Kidney (tissue), 14 donors: ENCODE results near the gene PWWP2B. TPM values are rescaled to one million over a fixed set of nuclear protein-coding genes. Genes with fewer than 3 reads are reported as not detected.
A peak's percentile ranks its signal among the peaks of the same experiment; 100 is the strongest.

Experiments used
- DNase-seq, 5 donors: peaks; one replicate each; pipeline ENCODE4 v3.0.0-alpha.2; 2013 to 2020
- FAIRE-seq: peaks from 2 replicates; lab custom pipeline; 2012; peaks lifted over from hg19 to GRCh38; lab: Jason Lieb, UNC
- H3K27ac ChIP-seq, 2 donors: one replicate each; pipeline ENCODE4 v1.7.0; 2013; ENCODE audit warnings: low read depth in 2 of 2, low read length in 2 of 2, inconsistent platforms in 1 of 2
- H3K27me3 ChIP-seq: one replicate; pipeline ENCODE4 v1.7.1; 2013; ENCODE audit warnings: low read length, inconsistent platforms; ENCODE audit not compliant: control insufficient read depth, insufficient read depth
- H3K36me3 ChIP-seq, 3 donors: one replicate each; pipeline versions ENCODE4 v1.7.0 to v1.7.1; 2013; ENCODE audit warnings: low read length in 3 of 3, control low read depth in 1 of 3, inconsistent platforms in 1 of 3; ENCODE audit not compliant: insufficient read depth in 3 of 3, control insufficient read depth in 2 of 3
- H3K4me1 ChIP-seq, 3 donors: one replicate each; pipeline versions ENCODE4 v1.7.0 to v1.7.1; 2013; ENCODE audit warnings: low read length in 3 of 3, inconsistent platforms in 1 of 3, low read depth in 1 of 3; ENCODE audit not compliant: control insufficient read depth in 2 of 3, insufficient read depth in 2 of 3
- H3K4me3 ChIP-seq, 3 donors: one replicate each; pipeline versions ENCODE4 v1.7.0 to v1.8.1; 2013; ENCODE audit warnings: low read length in 3 of 3, control low read depth in 1 of 3, inconsistent platforms in 1 of 3
- H3K9ac ChIP-seq, 3 donors: one replicate each; pipeline versions ENCODE4 v1.7.0 to v1.7.1; 2013; ENCODE audit warnings: low read length in 3 of 3, control low read depth in 1 of 3, inconsistent platforms in 1 of 3
- H3K9me3 ChIP-seq, 3 donors: one replicate each; pipeline versions ENCODE4 v1.7.0 to v1.7.1; 2013; ENCODE audit warnings: low read length in 3 of 3, control low read depth in 1 of 3, inconsistent platforms in 1 of 3; ENCODE audit not compliant: control insufficient read depth in 2 of 3, insufficient read depth in 1 of 3
- CTCF ChIP-seq: IDR thresholded peaks from 3 replicates; pipeline ENCODE4 v1.5.1; 2012; ENCODE audit warnings: mild to moderate bottlenecking, moderate library complexity, borderline replicate concordance; ENCODE audit not compliant: insufficient read depth; ENCODE audit errors: extremely low read depth
- intact Hi-C: fragments of 100-400 bp; cut with DNase I; formaldehyde crosslinking; loops from one replicate; pipeline ENCODE4 v1.11.1; 2022
- polyA plus RNA-seq: library from polyadenylated mRNA; stranded (reverse); fragments of 350-450 nt; fragmentation: Illumina TruSeq; extraction: RNeasy Lipid Tissue Mini Kit (QIAGEN cat#74804); gene quantifications from one replicate; pipeline ENCODE4 v1.2.3, GENCODE V29; 2014; ENCODE audit warnings: low read depth, low replicate concordance; ENCODE audit not compliant: insufficient read depth
- total RNA-seq: library from RNA; stranded (reverse); fragmentation: NEBNext Ultra II Directional; extraction: Animal tissue kit (Norgen Biotek cat#: 25700); gene quantifications from one replicate; pipeline ENCODE4 v1.2.1, GENCODE V29; 2021
- donor health status: control.
- donor health status: control.
- donor health status: control.
- donor health status: control.
- donor health status: control.
- donor health status: DM: yes; HTN: yes; CAD: no.
- donor health status: Normal renal cell carcinoma (clear cell type).

PWWP2B gene
- total and polyA plus RNA-seq, 2 donors from 2014 or later, result 12.9 to 24.3 TPM

- no peak overlapping the region for H3K4me3 ChIP-seq
- no peaks in the 10 kb centered on the region for H3K27me3 ChIP-seq
- H3K27ac ChIP-seq, result no peak overlapping the region
- peaks cover 0 to 4% (median 0%) of the 10 kb centered on the region in 3 donors for H3K9me3 ChIP-seq
- no peaks in the 10 kb centered on the region for H3K36me3 ChIP-seq
- FAIRE-seq, result no peak
- intact Hi-C loops, result no loop called here
- H3K9ac ChIP-seq, result no peak overlapping the region
- no peak for TF ChIP-seq CTCF
- peaks cover 0 to 6% (median 0%) of the 10 kb centered on the region in 3 donors for H3K4me1 ChIP-seq
- peak in 1 of 5 donors; percentile 41 for DNase-seq
Measured at GRCh38 chr10:132441818-132442524, 45.0 kb downstream of the PWWP2B start.

GRCh38 chr10:132442636-132443035, 45.6 kb downstream of the PWWP2B start:
- Histone ChIP-seq H3K4me3 (no peak overlapping the region), H3K27me3 (no peaks in the 10 kb centered on the region), H3K4me1 (peaks cover 0 to 11% (median 0%) of the 10 kb centered on the region in 3 donors), H3K9me3 (peaks cover 0 to 4% (median 0%) of the 10 kb centered on the region in 3 donors), H3K36me3 (no peaks in the 10 kb centered on the region), H3K9ac (no peak overlapping the region), H3K27ac (no peak overlapping the region)
- no peak for TF ChIP-seq CTCF
- no peak for FAIRE-seq
- peak in 1 of 5 donors; percentile 77 for DNase-seq
- intact Hi-C loops, result no loop called here

- intact Hi-C loops, result no loop called here
- H3K27me3 ChIP-seq, result no peaks in the 10 kb centered on the region
- no peak overlapping the region for H3K4me3 ChIP-seq
- peaks cover 0 to 4% (median 0%) of the 10 kb centered on the region in 3 donors for H3K9me3 ChIP-seq
- no peak for FAIRE-seq
- no peak for TF ChIP-seq CTCF
- no peaks in the 10 kb centered on the region for H3K36me3 ChIP-seq
- H3K4me1 ChIP-seq, result peaks cover 0 to 16% (median 0%) of the 10 kb centered on the region in 3 donors
- DNase-seq, result peak in 1 of 5 donors; percentile 89
- H3K9ac ChIP-seq, result no peak overlapping the region
- H3K27ac ChIP-seq, result no peak overlapping the region
Measured at GRCh38 chr10:132443605-132443982, 46.6 kb downstream of the PWWP2B start.
